ENCODE results near the gene SGCG.
"Not testable (repeated sequence)": the region's sequence is repeated elsewhere in the genome, so short reads cannot be mapped to it uniquely, and the experiment has no call there.

- TF ChIP-seq, protein P1, sequence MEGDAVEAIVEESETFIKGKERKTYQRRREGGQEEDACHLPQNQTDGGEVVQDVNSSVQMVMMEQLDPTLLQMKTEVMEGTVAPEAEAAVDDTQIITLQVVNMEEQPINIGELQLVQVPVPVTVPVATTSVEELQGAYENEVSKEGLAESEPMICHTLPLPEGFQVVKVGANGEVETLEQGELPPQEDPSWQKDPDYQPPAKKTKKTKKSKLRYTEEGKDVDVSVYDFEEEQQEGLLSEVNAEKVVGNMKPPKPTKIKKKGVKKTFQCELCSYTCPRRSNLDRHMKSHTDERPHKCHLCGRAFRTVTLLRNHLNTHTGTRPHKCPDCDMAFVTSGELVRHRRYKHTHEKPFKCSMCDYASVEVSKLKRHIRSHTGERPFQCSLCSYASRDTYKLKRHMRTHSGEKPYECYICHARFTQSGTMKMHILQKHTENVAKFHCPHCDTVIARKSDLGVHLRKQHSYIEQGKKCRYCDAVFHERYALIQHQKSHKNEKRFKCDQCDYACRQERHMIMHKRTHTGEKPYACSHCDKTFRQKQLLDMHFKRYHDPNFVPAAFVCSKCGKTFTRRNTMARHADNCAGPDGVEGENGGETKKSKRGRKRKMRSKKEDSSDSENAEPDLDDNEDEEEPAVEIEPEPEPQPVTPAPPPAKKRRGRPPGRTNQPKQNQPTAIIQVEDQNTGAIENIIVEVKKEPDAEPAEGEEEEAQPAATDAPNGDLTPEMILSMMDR (IDR thresholded peaks at IDR 0.05): not testable (repeated sequence)
- not testable (repeated sequence) for TF ChIP-seq POLR2A (IDR thresholded peaks at IDR 0.05)
Observed at GRCh38 chr13:23142607-23143006, 38.2 kb upstream of the SGCG start.
